Amniotic epithelial cell (primary cell): ENCODE measurements around the gene CISTR.
A peak's percentile ranks its signal among the peaks of the same experiment; 100 is the strongest.
"Not testable (repeated sequence)": the region's sequence is repeated elsewhere in the genome, so short reads cannot be mapped to it uniquely, and the experiment has no call there.

Experiments
- DNase-seq: peaks from one replicate; pipeline ENCODE4 v3.0.0-alpha.2; 2010; ENCODE audit warnings: low read depth

The CISTR gene

GRCh38 chr12:53718567-53718966 is 33.2 kb downstream of the CISTR start:
- DNase-seq: not testable (repeated sequence)

- DNase-seq: peak; percentile 49
Measured at GRCh38 chr12:53717319-53717718, 34.5 kb downstream of the CISTR start.

- DNase-seq: no peak
Measured at GRCh38 chr12:53714004-53714403, 37.8 kb downstream of the CISTR start.

GRCh38 chr12:53713516-53713915 is 38.3 kb downstream of the CISTR start:
- DNase-seq: no peak

- DNase-seq: no peak
Measured at GRCh38 chr12:53712059-53712643, 39.6 kb downstream of the CISTR start.

- no peak for DNase-seq
Measured at GRCh38 chr12:53710091-53710490, 41.7 kb downstream of the CISTR start.

GRCh38 chr12:53709671-53710070 is 42.1 kb downstream of the CISTR start:
- DNase-seq: no peak

GRCh38 chr12:53706080-53706479 is 45.7 kb downstream of the CISTR start:
- no peak for DNase-seq

GRCh38 chr12:53703756-53704155 is 48.0 kb downstream of the CISTR start:
- no peak for DNase-seq

GRCh38 chr12:53701518-53702264 is 50.1 kb downstream of the CISTR start:
- peak; percentile 44 for DNase-seq

GRCh38 chr12:53700567-53700966 is 51.2 kb downstream of the CISTR start:
- DNase-seq: no peak

GRCh38 chr12:53699678-53700025 is 52.1 kb downstream of the CISTR start:
- DNase-seq: no peak

GRCh38 chr12:53698948-53699677 is 52.7 kb downstream of the CISTR start:
- no peak for DNase-seq

- DNase-seq: no peak
Measured at GRCh38 chr12:53696655-53697331, 55.0 kb downstream of the CISTR start.
